Thyroid gland (tissue), 4 donors: ENCODE results near the gene HNRNPLL. TPM values are rescaled to one million over a fixed set of nuclear protein-coding genes. Genes with fewer than 3 reads are reported as not detected.
A peak's percentile ranks its signal among the peaks of the same experiment; 100 is the strongest.

Experiments
- DNase-seq, 2 donors: peaks; one replicate each; pipeline ENCODE4 v3.0.0-alpha.2; 2019
- H3K27ac ChIP-seq, 3 donors: fragments of 200-600 bp; sonication (generic); 1 replicate in 2 of 3; 2 replicates in 1 of 3; pipeline ENCODE4 v1.5.1; 2016 to 2019; ENCODE audit warnings: mild to moderate bottlenecking in 1 of 3, moderate library complexity in 1 of 3
- H3K27me3 ChIP-seq: fragments of 200-600 bp; sonication (generic); one replicate; pipeline ENCODE4 v1.5.1; 2019
- H3K36me3 ChIP-seq, 2 donors: fragments of 200-600 bp; sonication (generic); one replicate each; pipeline ENCODE4 v1.5.1; 2016 to 2019
- H3K4me1 ChIP-seq, 2 donors: fragments of 200-600 bp; sonication (generic); one replicate each; pipeline ENCODE4 v1.5.1; 2017 to 2019
- H3K4me3 ChIP-seq, 3 donors: fragments of 200-600 bp; sonication (generic); replicated peaks in 1 of 3; 1 replicate in 2 of 3; 2 replicates in 1 of 3; pipeline ENCODE4 v1.5.1; 2016; ENCODE audit warnings: mild to moderate bottlenecking in 1 of 3
- H3K9me3 ChIP-seq: fragments of 200-600 bp; sonication (generic); one replicate; pipeline ENCODE4 v1.5.1; 2017
- POLR2A ChIP-seq, 2 donors: fragments of 450-650 bp; IDR thresholded peaks; one replicate each; pipeline ENCODE4 v1.6.1; 2017; ENCODE audit warnings: antibody characterized with exemption in 2 of 2, mild to moderate bottlenecking in 2 of 2, moderate library complexity in 1 of 2
- WGBS, 2 donors: methylation state at CpG; one replicate each; pipeline ENCODE4 v1.1.5; 2017; 5-methylcytosine and 5-hydroxymethylcytosine counted together
- intact Hi-C: fragments of 100-400 bp; cut with DNase I; formaldehyde crosslinking; loops from one replicate; pipeline ENCODE4 v1.15.1; 2023
- total RNA-seq, 4 donors: library from RNA; depleted of rRNA; stranded (reverse); fragments of >200 nt; gene quantifications; one replicate each; pipeline ENCODE4 v1.2.3, GENCODE V29; 2016
- TF ChIP-seq, protein P1 (sequence below), 6 experiments: fragments of 200-600 bp in 3 of 6; fragments of 450-650 bp in 3 of 6; sonication (generic) in 3 of 6; IDR thresholded peaks; one replicate each; pipeline ENCODE4 v1.5.1; 2016 to 2019; ENCODE audit warnings: antibody characterized with exemption in 6 of 6, mild to moderate bottlenecking in 2 of 6, inconsistent platforms in 1 of 6, moderate library complexity in 1 of 6

Gene HNRNPLL
- total RNA-seq, 4 donors from 2014 or later = 60.1 to 85.1 (median 64.3) TPM

DNA sequence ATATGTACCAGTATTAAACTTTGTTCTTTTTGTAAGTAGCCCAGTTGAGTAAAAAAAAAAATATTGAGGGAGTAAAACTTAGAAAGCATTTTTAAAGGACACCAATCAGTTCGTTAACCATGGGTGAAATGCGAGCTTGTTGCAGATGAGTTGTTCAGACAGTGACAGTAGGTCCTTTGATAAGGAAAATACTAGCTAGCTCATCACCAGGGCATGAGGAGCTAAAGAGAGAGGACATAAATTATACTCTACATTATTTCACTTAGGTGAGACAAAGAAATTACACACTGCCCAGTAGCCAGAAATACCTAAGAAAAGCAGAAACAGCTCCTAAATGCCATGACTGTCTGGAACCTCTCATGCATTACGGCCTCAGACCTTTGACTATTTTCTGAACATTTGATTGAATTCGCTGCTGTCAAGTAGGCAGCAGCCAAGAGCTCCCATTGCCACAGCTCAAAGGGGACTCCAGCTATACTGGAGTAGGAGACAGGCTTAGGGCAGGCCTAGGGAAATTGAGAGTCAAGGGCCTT lies 2.6 kb upstream of the HNRNPLL start:
- Histone ChIP-seq H3K36me3 (no peaks in the 10 kb centered on the region), H3K9me3 (no peaks in the 10 kb centered on the region), H3K4me1 (peaks cover 18 to 32% of the 10 kb centered on the region in 2 donors), H3K27ac (peak overlapping the region in 2 of 3 donors; percentile 5 to 46), H3K27me3 (no peaks in the 10 kb centered on the region), H3K4me3 (no peak overlapping the region)
- TF ChIP-seq POLR2A (IDR thresholded peaks at IDR 0.05) = no peak
- TF ChIP-seq, protein P1, sequence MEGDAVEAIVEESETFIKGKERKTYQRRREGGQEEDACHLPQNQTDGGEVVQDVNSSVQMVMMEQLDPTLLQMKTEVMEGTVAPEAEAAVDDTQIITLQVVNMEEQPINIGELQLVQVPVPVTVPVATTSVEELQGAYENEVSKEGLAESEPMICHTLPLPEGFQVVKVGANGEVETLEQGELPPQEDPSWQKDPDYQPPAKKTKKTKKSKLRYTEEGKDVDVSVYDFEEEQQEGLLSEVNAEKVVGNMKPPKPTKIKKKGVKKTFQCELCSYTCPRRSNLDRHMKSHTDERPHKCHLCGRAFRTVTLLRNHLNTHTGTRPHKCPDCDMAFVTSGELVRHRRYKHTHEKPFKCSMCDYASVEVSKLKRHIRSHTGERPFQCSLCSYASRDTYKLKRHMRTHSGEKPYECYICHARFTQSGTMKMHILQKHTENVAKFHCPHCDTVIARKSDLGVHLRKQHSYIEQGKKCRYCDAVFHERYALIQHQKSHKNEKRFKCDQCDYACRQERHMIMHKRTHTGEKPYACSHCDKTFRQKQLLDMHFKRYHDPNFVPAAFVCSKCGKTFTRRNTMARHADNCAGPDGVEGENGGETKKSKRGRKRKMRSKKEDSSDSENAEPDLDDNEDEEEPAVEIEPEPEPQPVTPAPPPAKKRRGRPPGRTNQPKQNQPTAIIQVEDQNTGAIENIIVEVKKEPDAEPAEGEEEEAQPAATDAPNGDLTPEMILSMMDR (IDR thresholded peaks at IDR 0.05) = no peak
- intact Hi-C loops = loop anchor here (10.0 kb wide), 1 partner anchor 59 kb away; the partner anchor contains the start of gene GALM
- peak in 1 of 2 donors; percentile 27 for DNase-seq
- 52 to 57% methylated on average over 4 of the region's 4 CpGs for WGBS, 2 donors

DNA sequence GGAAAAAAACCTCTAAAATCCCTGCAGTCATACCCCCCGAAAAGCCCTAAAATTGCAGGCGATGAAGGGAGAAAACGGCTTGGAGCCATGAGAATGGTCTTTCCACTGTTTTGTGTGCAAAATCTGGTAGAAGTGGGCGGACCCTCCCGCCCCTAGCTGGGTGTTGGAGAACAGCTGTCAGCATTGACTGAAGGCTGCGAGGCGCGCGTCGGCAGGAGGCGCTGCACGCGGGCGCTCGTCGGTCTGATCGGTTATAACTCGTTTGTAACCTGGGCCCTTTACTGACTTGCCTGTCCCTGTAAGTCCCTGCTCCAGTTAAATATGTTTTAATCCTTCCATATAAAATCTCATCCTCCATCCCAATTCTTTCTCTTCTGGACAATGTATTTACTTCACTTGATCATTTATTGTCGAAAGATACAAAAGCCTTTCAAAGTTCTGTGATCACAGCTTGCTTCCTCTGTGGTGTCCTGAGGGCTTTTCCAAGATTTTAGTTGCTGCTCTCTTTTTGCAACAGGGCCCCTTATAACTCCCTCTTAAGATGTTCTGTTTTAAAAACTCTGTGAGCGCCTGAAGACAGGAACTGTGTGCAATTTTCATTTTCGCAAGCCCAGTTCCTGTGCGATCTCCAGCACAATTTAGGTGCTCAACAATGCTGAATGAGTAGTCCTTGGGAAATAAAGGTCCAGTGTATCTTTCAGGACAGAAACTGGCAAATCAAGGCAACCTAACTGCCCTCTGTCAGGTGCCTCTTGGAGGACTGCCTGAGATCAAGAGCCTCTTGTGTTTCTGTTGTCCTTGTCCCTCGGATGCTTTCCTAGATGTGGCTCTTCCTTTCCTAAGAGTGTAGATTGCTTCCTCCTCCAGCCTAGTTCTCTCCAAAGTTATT lies 918 bp upstream of the HNRNPLL start:
- TF ChIP-seq, protein P1 (IDR thresholded peaks at IDR 0.05) = peak in 5 of 6 experiments; percentile 24 to 92 (median 73)
- TF ChIP-seq POLR2A (IDR thresholded peaks at IDR 0.05) = no peak
- intact Hi-C loops = loop anchor here (10.0 kb wide), 1 partner anchor 61 kb away; the partner anchor contains the start of gene GALM
- WGBS, 2 donors = 11 to 12% methylated on average over 23 of the region's 23 CpGs

DNA sequence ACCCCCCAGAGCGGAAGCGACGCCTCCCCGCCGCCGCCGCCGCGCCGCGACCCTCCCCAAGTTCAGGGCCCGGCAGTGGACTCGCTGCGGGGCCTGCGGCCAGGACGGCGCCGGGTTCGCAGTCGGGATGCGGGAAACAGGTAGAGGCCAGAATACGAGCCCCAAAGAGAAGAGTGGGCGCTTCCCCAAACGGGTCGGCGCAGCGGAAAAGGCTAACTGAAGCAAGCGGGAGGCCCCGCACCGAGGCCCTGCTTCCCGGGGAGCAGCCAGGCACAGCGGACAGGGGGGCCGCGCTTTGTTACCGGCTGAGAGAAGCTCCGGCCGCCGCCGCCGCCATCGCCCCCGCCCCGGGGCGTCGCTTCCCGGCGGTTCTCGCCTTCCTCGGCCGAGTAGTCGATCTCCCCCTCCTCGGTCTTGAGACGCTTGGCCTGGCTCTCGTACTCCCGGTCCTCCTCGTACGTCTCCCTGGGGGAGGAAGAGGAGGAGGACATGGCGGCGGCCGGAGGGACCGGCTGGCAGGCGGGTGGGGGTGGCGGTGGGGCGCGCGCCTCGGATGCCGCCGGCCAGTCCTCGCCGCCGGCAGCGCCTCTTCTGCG lies 494 bp downstream of the HNRNPLL start:
- Histone ChIP-seq H3K4me1 (peaks cover 39 to 49% of the 10 kb centered on the region in 2 donors), H3K27ac (peak overlapping the region; percentile 99), H3K4me3 (peak overlapping the region; percentile 69 to 98 (median 96)), H3K9me3 (no peaks in the 10 kb centered on the region), H3K36me3 (no peaks in the 10 kb centered on the region), H3K27me3 (no peaks in the 10 kb centered on the region)
- TF ChIP-seq, protein P1 (IDR thresholded peaks at IDR 0.05) = no peak
- no peak for TF ChIP-seq POLR2A (IDR thresholded peaks at IDR 0.05)
- peak; percentile 43 to 54 for DNase-seq
- intact Hi-C loops = loop anchor here (10.0 kb wide), 1 partner anchor 63 kb away; the partner anchor contains the start of gene GALM
- WGBS, 2 donors = 0% methylated on average over 9 to 29 of the region's 74 CpGs

More for the DNA sequence above, 918 bp upstream of the HNRNPLL start:
- Histone ChIP-seq H3K4me1 (peaks cover 29 to 50% of the 10 kb centered on the region in 2 donors), H3K36me3 (no peaks in the 10 kb centered on the region), H3K9me3 (no peaks in the 10 kb centered on the region), H3K27me3 (no peaks in the 10 kb centered on the region), H3K27ac (peak overlapping the region; percentile 99), H3K4me3 (peak overlapping the region in 2 of 3 donors; percentile 96 to 98)
- peak; percentile 69 to 86 for DNase-seq

DNA sequence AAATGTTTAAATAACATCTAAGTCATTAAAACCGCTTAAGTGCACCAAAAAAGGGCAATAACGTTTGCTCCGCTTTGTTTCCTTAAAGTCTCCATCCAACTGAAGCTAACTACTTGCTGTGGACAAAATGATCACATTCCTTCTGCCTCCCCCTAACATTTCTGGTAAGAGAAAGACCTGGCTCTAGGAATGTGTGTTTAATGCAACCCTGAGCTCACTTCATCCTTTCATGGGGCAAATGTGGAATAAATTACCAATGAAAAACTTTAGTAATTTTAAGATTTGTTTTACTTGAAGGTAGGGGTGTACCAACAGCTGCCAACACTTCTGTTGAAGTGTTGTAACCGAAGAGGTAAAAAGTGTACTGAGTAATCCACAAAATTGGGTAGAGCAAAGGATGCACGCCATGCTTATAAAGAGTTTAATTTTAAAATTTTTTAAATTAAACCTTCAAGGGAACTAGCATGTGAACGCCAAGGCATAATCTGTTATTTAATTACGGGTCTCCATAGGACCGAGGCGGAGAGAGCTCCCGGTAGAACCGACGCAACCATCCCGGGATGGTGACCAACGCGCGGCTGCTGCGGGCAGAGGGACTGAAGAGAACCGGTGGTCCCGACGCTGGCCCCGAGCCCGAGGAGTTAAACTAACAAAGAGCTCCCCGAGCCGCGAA lies 1.1 kb downstream of the HNRNPLL start:
- intact Hi-C loops = loop anchor here (10.0 kb wide), 1 partner anchor 63 kb away; the partner anchor contains the start of gene GALM
- peak in 1 of 2 donors; percentile 88 for TF ChIP-seq POLR2A (IDR thresholded peaks at IDR 0.05)
- TF ChIP-seq, protein P1 (IDR thresholded peaks at IDR 0.05) = no peak
- Histone ChIP-seq H3K36me3 (no peaks in the 10 kb centered on the region), H3K4me3 (peak overlapping the region; percentile 69 to 98 (median 96)), H3K4me1 (peaks cover 43 to 47% of the 10 kb centered on the region in 2 donors), H3K27ac (peak overlapping the region; percentile 99), H3K27me3 (no peaks in the 10 kb centered on the region), H3K9me3 (no peaks in the 10 kb centered on the region)
- no peak for DNase-seq
- WGBS, 2 donors = 1% methylated on average over 22 of the region's 25 CpGs
